ENCODE measurements around the gene MET.
"Not testable (repeated sequence)": the region's sequence is repeated elsewhere in the genome, so short reads cannot be mapped to it uniquely, and the experiment has no call there.

Gene MET

GRCh38 chr7:116740755-116741462 lies 68.9 kb downstream of the MET start:
- Histone ChIP-seq H3K4me1 (no peaks in the 10 kb centered on the region), H3K9me3 (no peaks in the 10 kb centered on the region), H3K27me3 (peaks cover 5% of the 10 kb centered on the region; the same call in 1 of the 2 replicates), H3K36me3 (no peaks in the 10 kb centered on the region), H3K4me3 (ENCODE audit: low read depth, low read length) (no peak overlapping the region)
- no peak for TF ChIP-seq CTCF (IDR thresholded peaks at IDR 0.05; ENCODE audit: low read depth, low read length)
- DNase-seq: no peak

GRCh38 chr7:116741625-116742316 lies 69.8 kb downstream of the MET start:
- Histone ChIP-seq H3K4me3 (ENCODE audit: low read depth, low read length) (no peak overlapping the region), H3K36me3 (no peaks in the 10 kb centered on the region), H3K4me1 (no peaks in the 10 kb centered on the region), H3K9me3 (no peaks in the 10 kb centered on the region), H3K27me3 (peaks cover 5% of the 10 kb centered on the region; the same call in 1 of the 2 replicates)
- no peak for DNase-seq
- no peak for TF ChIP-seq CTCF (IDR thresholded peaks at IDR 0.05; ENCODE audit: low read depth, low read length)

- Histone ChIP-seq H3K27me3 (peaks cover 5% of the 10 kb centered on the region; the same call in 1 of the 2 replicates), H3K4me1 (no peaks in the 10 kb centered on the region), H3K36me3 (no peaks in the 10 kb centered on the region), H3K9me3 (no peaks in the 10 kb centered on the region), H3K4me3 (ENCODE audit: low read depth, low read length) (no peak overlapping the region)
- DNase-seq: no peak
- no peak for TF ChIP-seq CTCF (IDR thresholded peaks at IDR 0.05; ENCODE audit: low read depth, low read length)
Observed at GRCh38 chr7:116742641-116743040, 70.6 kb downstream of the MET start.

GRCh38 chr7:116743835-116744234 lies 71.8 kb downstream of the MET start:
- not testable (repeated sequence) for H3K4me3 ChIP-seq (ENCODE audit: low read depth, low read length); H3K27me3 ChIP-seq; H3K9me3 ChIP-seq; H3K36me3 ChIP-seq; DNase-seq; H3K4me1 ChIP-seq

GRCh38 chr7:116746388-116746787 lies 74.4 kb downstream of the MET start:
- DNase-seq; H3K4me3 ChIP-seq (ENCODE audit: low read depth, low read length); H3K27me3 ChIP-seq; H3K9me3 ChIP-seq; H3K36me3 ChIP-seq; H3K4me1 ChIP-seq: not testable (repeated sequence)

- H3K9me3 ChIP-seq: not testable (repeated sequence)
Observed at GRCh38 chr7:116751070-116751469, 79.1 kb downstream of the MET start.

GRCh38 chr7:116752305-116753074 lies 80.5 kb downstream of the MET start:
- Histone ChIP-seq H3K4me1 (no peaks in the 10 kb centered on the region), H3K9me3 (no peaks in the 10 kb centered on the region), H3K36me3 (no peaks in the 10 kb centered on the region), H3K27me3 (0 out of 2 replicates have a peak, but pooled peaks cover 2% of the 10 kb centered on the region), H3K4me3 (ENCODE audit: low read depth, low read length) (no peak overlapping the region)
- TF ChIP-seq CTCF (IDR thresholded peaks at IDR 0.05; ENCODE audit: low read depth, low read length): no peak
- DNase-seq: no peak

More at GRCh38 chr7:116751070-116751469, 79.1 kb downstream of the MET start:
- not testable (repeated sequence) for H3K4me3 ChIP-seq (ENCODE audit: low read depth, low read length); DNase-seq; H3K36me3 ChIP-seq; H3K4me1 ChIP-seq; H3K27me3 ChIP-seq

Data from BE2C (cell line).